ENCODE results near the gene TRMT2A.

Gene TRMT2A

DNA sequence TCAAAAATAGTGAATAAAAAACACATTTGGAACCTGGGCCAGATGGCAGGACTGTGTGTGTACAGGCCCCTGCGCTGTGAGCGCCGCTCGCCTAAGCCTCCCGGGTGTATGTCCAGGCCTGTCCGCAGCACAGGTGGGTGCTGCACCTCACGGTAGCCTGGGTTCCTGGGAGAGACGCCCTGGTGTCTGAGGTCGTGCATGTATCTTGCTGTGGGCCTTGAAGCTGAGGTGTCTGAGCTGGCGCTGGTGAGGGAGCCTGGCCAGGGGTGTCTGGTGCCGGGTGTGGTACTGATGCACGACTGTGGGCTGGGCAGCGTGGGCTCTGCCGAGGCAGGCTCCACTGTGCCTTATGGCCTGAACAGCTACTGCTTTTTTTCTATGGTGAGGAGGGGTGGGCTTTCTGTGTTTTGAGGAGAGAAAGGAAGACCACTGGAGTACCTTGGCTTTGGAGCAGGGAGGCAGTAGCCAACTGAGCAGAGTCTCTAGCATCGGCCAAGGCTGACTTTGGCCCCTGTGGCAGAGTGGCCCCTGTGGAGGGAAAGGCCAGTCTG lies 10.4 kb upstream of the TRMT2A start:
- Histone ChIP-seq H4K20me1 (ENCODE audit: insufficient read depth, low read length, poor library complexity, severe bottlenecking) (peaks cover 39% of the 10 kb centered on the region), H3F3A (ENCODE audit: low read depth) (0 out of 2 replicates have a peak, but pooled peaks cover 2% of the 10 kb centered on the region), H3K9me3 (ENCODE audit: insufficient read depth, low read depth, low read length) (no peaks in the 10 kb centered on the region), H3K4me3 (ENCODE audit: low read length, poor library complexity, severe bottlenecking) (no peak overlapping the region), H3K9me2 (replicated peaks; ENCODE audit: low read depth, low read length) (no peaks in the 10 kb centered on the region), H3K27me3 (ENCODE audit: insufficient read depth, low read length, poor library complexity, severe bottlenecking) (no peaks in the 10 kb centered on the region), H3K36me3 (ENCODE audit: insufficient read depth, low read length) (peaks cover 62% of the 10 kb centered on the region; the same call in 1 of the 2 replicates), H3K9ac (ENCODE audit: low read depth, low read length, poor library complexity, severe bottlenecking) (no peak overlapping the region), H3K4me2 (ENCODE audit: low read depth, low read length, poor library complexity, severe bottlenecking) (no peak overlapping the region), H3K79me2 (ENCODE audit: insufficient read depth, low read length) (peaks cover 32% of the 10 kb centered on the region), H2AFZ (ENCODE audit: low read length) (no peak overlapping the region), H3K4me1 (ENCODE audit: insufficient read depth, low read length, poor library complexity, severe bottlenecking) (peaks cover 3% of the 10 kb centered on the region)
- TF ChIP-seq, protein P1, sequence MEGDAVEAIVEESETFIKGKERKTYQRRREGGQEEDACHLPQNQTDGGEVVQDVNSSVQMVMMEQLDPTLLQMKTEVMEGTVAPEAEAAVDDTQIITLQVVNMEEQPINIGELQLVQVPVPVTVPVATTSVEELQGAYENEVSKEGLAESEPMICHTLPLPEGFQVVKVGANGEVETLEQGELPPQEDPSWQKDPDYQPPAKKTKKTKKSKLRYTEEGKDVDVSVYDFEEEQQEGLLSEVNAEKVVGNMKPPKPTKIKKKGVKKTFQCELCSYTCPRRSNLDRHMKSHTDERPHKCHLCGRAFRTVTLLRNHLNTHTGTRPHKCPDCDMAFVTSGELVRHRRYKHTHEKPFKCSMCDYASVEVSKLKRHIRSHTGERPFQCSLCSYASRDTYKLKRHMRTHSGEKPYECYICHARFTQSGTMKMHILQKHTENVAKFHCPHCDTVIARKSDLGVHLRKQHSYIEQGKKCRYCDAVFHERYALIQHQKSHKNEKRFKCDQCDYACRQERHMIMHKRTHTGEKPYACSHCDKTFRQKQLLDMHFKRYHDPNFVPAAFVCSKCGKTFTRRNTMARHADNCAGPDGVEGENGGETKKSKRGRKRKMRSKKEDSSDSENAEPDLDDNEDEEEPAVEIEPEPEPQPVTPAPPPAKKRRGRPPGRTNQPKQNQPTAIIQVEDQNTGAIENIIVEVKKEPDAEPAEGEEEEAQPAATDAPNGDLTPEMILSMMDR (conservative IDR thresholded peaks at IDR 0.05; ENCODE audit: low read length) = no peak
- TF ChIP-seq EZH2phosphoT487 (IDR thresholded peaks at IDR 0.05; ENCODE audit: borderline replicate concordance) = no peak

DNA sequence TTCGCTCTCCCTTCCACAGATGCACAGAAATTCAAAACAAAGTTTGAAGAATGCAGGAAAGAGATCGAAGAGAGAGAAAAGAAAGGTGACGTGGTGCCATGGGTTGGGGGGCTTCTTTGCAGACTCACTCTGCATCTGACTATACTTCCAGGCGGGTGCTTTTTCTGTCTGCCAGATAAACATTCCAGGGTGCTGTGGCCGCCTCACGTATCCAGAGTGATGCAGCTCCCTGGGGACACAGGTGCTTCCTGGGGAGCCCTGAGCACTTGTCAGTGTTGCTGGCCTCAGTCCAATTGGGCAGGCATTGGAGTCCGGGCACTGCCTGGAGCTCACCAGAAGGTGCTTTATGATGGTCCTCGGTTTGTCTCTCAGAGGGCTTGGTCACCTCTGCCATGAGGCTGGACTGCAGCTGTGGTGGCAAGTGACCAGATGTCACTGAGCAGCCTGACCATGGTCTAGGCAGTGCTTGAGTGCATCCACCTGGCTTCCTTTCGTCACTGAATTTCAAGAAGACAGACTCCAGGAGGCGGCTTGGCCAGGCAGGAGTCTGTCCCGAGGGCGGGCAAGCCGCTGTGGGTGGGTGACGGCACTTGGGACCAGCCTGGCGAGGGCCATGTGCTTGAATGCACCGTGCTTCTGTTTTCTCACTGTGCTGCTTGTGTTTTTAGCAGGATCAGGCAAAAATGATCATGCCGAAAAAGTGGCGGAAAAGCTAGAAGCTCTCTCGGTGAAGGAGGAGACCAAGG lies 9.4 kb upstream of the TRMT2A start:
- Histone ChIP-seq H3F3A (ENCODE audit: low read depth) (0 out of 2 replicates have a peak, but pooled peaks cover 2% of the 10 kb centered on the region), H3K27me3 (ENCODE audit: insufficient read depth, low read length, poor library complexity, severe bottlenecking) (no peaks in the 10 kb centered on the region), H3K4me2 (ENCODE audit: low read depth, low read length, poor library complexity, severe bottlenecking) (no peak overlapping the region), H3K36me3 (ENCODE audit: insufficient read depth, low read length) (peaks cover 72% of the 10 kb centered on the region; the same call in 1 of the 2 replicates), H3K4me3 (ENCODE audit: low read length, poor library complexity, severe bottlenecking) (no peak overlapping the region), H3K9me2 (replicated peaks; ENCODE audit: low read depth, low read length) (no peaks in the 10 kb centered on the region), H3K79me2 (ENCODE audit: insufficient read depth, low read length) (peaks cover 36% of the 10 kb centered on the region), H3K9ac (ENCODE audit: low read depth, low read length, poor library complexity, severe bottlenecking) (no peak overlapping the region), H2AFZ (ENCODE audit: low read length) (no peak overlapping the region), H3K4me1 (ENCODE audit: insufficient read depth, low read length, poor library complexity, severe bottlenecking) (peaks cover 10% of the 10 kb centered on the region), H3K9me3 (ENCODE audit: insufficient read depth, low read depth, low read length) (no peaks in the 10 kb centered on the region), H4K20me1 (ENCODE audit: insufficient read depth, low read length, poor library complexity, severe bottlenecking) (peaks cover 43% of the 10 kb centered on the region)
- TF ChIP-seq EZH2phosphoT487 (IDR thresholded peaks at IDR 0.05; ENCODE audit: borderline replicate concordance) = no peak
- TF ChIP-seq, protein P1 (conservative IDR thresholded peaks at IDR 0.05; ENCODE audit: low read length) = no peak

DNA sequence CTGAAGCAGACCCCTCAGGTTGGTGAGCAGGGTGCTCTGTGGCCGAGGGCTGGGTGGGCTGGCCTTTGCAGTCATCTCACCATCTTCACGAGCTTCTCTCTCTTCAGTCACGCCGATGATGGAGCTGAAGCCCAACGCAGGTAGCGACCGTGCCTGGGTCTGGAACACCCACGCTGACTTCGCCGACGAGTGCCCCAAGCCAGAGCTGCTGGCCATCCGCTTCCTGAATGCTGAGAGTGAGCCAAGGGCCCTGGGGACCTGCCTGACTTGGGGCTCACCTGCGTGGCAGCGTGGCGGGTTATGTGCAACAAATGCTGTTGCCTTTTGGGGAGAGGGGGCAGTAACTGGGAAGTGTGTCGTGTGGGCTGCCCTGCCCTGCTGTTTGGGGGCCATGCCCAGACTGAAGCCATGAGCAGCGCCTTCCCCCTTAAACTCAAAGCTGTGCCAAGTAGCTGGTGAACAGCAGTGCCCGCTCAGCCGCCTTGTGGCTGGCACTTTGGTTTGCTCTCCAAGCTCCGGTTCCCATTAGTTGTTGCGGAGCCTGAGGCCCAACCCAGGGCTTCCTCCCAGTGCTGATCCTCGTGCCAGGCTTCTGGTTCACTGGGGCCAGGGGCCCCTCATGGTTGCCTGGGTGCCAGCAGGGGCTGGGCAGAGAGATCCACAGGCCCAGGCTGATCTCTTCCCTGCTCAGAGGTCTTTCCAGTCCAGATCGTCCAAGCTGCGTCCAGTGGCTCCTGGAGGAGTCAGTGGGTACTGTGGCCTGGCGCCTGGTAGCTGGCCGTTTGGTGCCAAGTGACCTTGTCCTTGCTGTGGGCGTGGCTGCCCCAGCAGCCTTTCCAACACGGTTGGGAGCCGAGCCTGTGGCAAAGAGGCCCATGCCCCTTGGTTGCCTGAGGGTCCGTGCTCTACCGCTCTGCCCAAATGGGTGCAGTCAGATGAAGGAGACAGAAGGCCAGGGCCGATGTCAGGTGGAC lies 8.5 kb upstream of the TRMT2A start:
- peaks cover 15% of the 10 kb centered on the region for H3K4me1 ChIP-seq (ENCODE audit: insufficient read depth, low read length, poor library complexity, severe bottlenecking)
- peaks cover 79% of the 10 kb centered on the region; the same call in 1 of the 2 replicates for H3K36me3 ChIP-seq (ENCODE audit: insufficient read depth, low read length)
- no peak overlapping the region for H3K4me3 ChIP-seq (ENCODE audit: low read length, poor library complexity, severe bottlenecking)
- no peak for TF ChIP-seq EZH2phosphoT487 (IDR thresholded peaks at IDR 0.05; ENCODE audit: borderline replicate concordance)
- TF ChIP-seq, protein P1 (conservative IDR thresholded peaks at IDR 0.05; ENCODE audit: low read length) = no peak
- H3F3A ChIP-seq (ENCODE audit: low read depth) = 0 out of 2 replicates have a peak, but pooled peaks cover 2% of the 10 kb centered on the region
- no peaks in the 10 kb centered on the region for H3K27me3 ChIP-seq (ENCODE audit: insufficient read depth, low read length, poor library complexity, severe bottlenecking)
- H4K20me1 ChIP-seq (ENCODE audit: insufficient read depth, low read length, poor library complexity, severe bottlenecking) = peaks cover 52% of the 10 kb centered on the region
- H3K9me3 ChIP-seq (ENCODE audit: insufficient read depth, low read depth, low read length) = no peaks in the 10 kb centered on the region
- no peak overlapping the region for H3K9ac ChIP-seq (ENCODE audit: low read depth, low read length, poor library complexity, severe bottlenecking)
- no peaks in the 10 kb centered on the region for H3K9me2 ChIP-seq (replicated peaks; ENCODE audit: low read depth, low read length)
- no peak overlapping the region for H3K4me2 ChIP-seq (ENCODE audit: low read depth, low read length, poor library complexity, severe bottlenecking)
- no peak overlapping the region for H2AFZ ChIP-seq (ENCODE audit: low read length)
- peaks cover 45% of the 10 kb centered on the region for H3K79me2 ChIP-seq (ENCODE audit: insufficient read depth, low read length)

Measured in Loucy (cell line).